ENCODE measurements around the gene PRTN3.

PRTN3 gene

GRCh38 chr19:873084-873483 lies 32.3 kb downstream of the PRTN3 start:
- H3K4ac ChIP-seq (ENCODE audit: low read length) = no peak overlapping the region
- H3K18ac ChIP-seq (ENCODE audit: low read length) = no peak overlapping the region
- no peaks in the 10 kb centered on the region for H3K27me3 ChIP-seq (ENCODE audit: control insufficient read depth in 3 of 3, insufficient read depth in 3 of 3, low read depth in 1 of 3, low read length in 3 of 3)
- no CpG with 5 or more reads among the region's 13 CpGs for WGBS, 2 donors (ENCODE audit: extremely low coverage in 2 of 2, insufficient read length in 2 of 2, insufficient replicate concordance in 1 of 2)
- H3K4me2 ChIP-seq (ENCODE audit: insufficient read depth, low read length, poor library complexity, severe bottlenecking) = no peak overlapping the region
- H3K4me3 ChIP-seq (ENCODE audit: low read length in 2 of 2) = no peak overlapping the region
- H3K23ac ChIP-seq (ENCODE audit: low read depth, low read length, poor library complexity) = no peak overlapping the region
- H2BK120ac ChIP-seq (ENCODE audit: low read depth, low read length) = no peak overlapping the region
- H2AK5ac ChIP-seq (ENCODE audit: low read depth, low read length) = no peak overlapping the region
- H3K27ac ChIP-seq (replicated peaks; ENCODE audit: low read length) = no peak overlapping the region
- no peak overlapping the region for H4K91ac ChIP-seq (ENCODE audit: low read depth, low read length, poor library complexity)
- no peak overlapping the region for H2BK12ac ChIP-seq (ENCODE audit: low read length)
- H3K14ac ChIP-seq (ENCODE audit: low read length) = no peak overlapping the region
- no peaks in the 10 kb centered on the region for H3K4me1 ChIP-seq (ENCODE audit: control insufficient read depth in 2 of 2, insufficient read depth in 1 of 2, low read depth in 1 of 2, low read length in 2 of 2)
- peaks cover 9% of the 10 kb centered on the region for H3K79me1 ChIP-seq (ENCODE audit: low read depth, low read length)
- no peaks in the 10 kb centered on the region for H3K9me3 ChIP-seq (replicated peaks in 1 of 2; ENCODE audit: control insufficient read depth in 2 of 2, insufficient read depth in 1 of 2, low read depth in 1 of 2, low read length in 2 of 2)
- no peak overlapping the region for H2AFZ ChIP-seq (ENCODE audit: low read length)
- no peak overlapping the region for H4K8ac ChIP-seq (ENCODE audit: low read depth, low read length)
- H3K36me3 ChIP-seq (replicated peaks in 1 of 2; ENCODE audit: control insufficient read depth in 2 of 2, insufficient read depth in 2 of 2, low read length in 2 of 2) = peaks cover 45 to 73% of the 10 kb centered on the region in 2 donors
- H2BK15ac ChIP-seq (ENCODE audit: low read length) = no peak overlapping the region
- no peak overlapping the region for H2BK5ac ChIP-seq (ENCODE audit: low read length)
- no peak for DNase-seq (ENCODE audit: low spot score)
- no peak overlapping the region for H3K9ac ChIP-seq (ENCODE audit: low read depth, low read length, poor library complexity)

GRCh38 chr19:873561-874041 lies 32.8 kb downstream of the PRTN3 start:
- H3K23ac ChIP-seq (ENCODE audit: low read depth, low read length, poor library complexity) = peak overlapping the region; percentile 43
- no peaks in the 10 kb centered on the region for H3K27me3 ChIP-seq (ENCODE audit: control insufficient read depth in 3 of 3, insufficient read depth in 3 of 3, low read depth in 1 of 3, low read length in 3 of 3)
- H3K4me2 ChIP-seq (ENCODE audit: insufficient read depth, low read length, poor library complexity, severe bottlenecking) = no peak overlapping the region
- no peaks in the 10 kb centered on the region for H3K4me1 ChIP-seq (ENCODE audit: control insufficient read depth in 2 of 2, insufficient read depth in 1 of 2, low read depth in 1 of 2, low read length in 2 of 2)
- no peak overlapping the region for H3K14ac ChIP-seq (ENCODE audit: low read length)
- no peak overlapping the region for H4K8ac ChIP-seq (ENCODE audit: low read depth, low read length)
- no peak overlapping the region for H3K4ac ChIP-seq (ENCODE audit: low read length)
- H3K27ac ChIP-seq (replicated peaks; ENCODE audit: low read length) = no peak overlapping the region
- no peak overlapping the region for H4K91ac ChIP-seq (ENCODE audit: low read depth, low read length, poor library complexity)
- H2AFZ ChIP-seq (ENCODE audit: low read length) = no peak overlapping the region
- DNase-seq (ENCODE audit: low spot score) = no peak
- no peak overlapping the region for H3K9ac ChIP-seq (ENCODE audit: low read depth, low read length, poor library complexity)
- peaks cover 7% of the 10 kb centered on the region for H3K79me1 ChIP-seq (ENCODE audit: low read depth, low read length)
- no peak overlapping the region for H2BK120ac ChIP-seq (ENCODE audit: low read depth, low read length)
- peak overlapping the region; percentile 28 for H2AK5ac ChIP-seq (ENCODE audit: low read depth, low read length)
- WGBS, 2 donors (ENCODE audit: extremely low coverage in 2 of 2, insufficient read length in 2 of 2, insufficient replicate concordance in 1 of 2) = no CpG with 5 or more reads among the region's 22 CpGs
- H3K18ac ChIP-seq (ENCODE audit: low read length) = peak overlapping the region; percentile 48
- H2BK5ac ChIP-seq (ENCODE audit: low read length) = no peak overlapping the region
- no peak overlapping the region for H2BK12ac ChIP-seq (ENCODE audit: low read length)
- no peak overlapping the region for H3K4me3 ChIP-seq (ENCODE audit: low read length in 2 of 2)
- H3K36me3 ChIP-seq (replicated peaks in 1 of 2; ENCODE audit: control insufficient read depth in 2 of 2, insufficient read depth in 2 of 2, low read length in 2 of 2) = peaks cover 40 to 68% of the 10 kb centered on the region in 2 donors
- no peak overlapping the region for H2BK15ac ChIP-seq (ENCODE audit: low read length)
- H3K9me3 ChIP-seq (replicated peaks in 1 of 2; ENCODE audit: control insufficient read depth in 2 of 2, insufficient read depth in 1 of 2, low read depth in 1 of 2, low read length in 2 of 2) = no peaks in the 10 kb centered on the region

DNA sequence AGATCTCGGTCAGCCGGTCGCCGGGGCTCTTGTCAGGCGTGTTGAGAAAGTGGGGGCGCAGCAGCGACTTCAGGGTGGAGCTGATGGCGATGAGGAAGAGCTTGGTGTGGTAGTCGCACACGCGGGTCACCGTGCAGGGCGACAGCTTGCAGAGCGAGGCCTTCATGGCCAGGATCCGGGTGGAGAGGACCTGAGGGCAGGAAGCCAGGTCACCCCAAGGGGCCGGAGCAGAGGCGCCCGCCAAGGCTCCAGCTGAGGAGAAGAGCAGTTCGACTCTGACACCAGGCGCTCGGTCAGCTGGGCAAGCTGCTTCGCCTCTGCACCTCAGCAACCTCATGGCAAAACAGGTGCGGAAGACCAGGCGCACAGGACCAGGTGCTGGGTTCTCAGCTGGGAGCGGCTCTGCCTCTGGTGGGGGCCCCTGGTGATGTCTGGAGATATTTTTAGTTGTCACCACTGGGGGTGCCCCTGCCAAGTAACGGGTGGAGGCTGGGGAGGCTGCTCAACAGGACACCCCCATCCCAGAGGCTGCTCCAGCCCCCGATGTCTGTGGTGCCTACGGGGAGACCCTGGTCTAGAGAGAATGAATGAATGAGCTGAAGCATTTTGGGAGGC lies 34.6 kb downstream of the PRTN3 start:
- no peak overlapping the region for H3K23ac ChIP-seq (ENCODE audit: low read depth, low read length, poor library complexity)
- no peak overlapping the region for H2BK12ac ChIP-seq (ENCODE audit: low read length)
- peaks cover 12% of the 10 kb centered on the region for H3K79me1 ChIP-seq (ENCODE audit: low read depth, low read length)
- no peak overlapping the region for H2AFZ ChIP-seq (ENCODE audit: low read length)
- peaks cover 35 to 63% of the 10 kb centered on the region in 2 donors for H3K36me3 ChIP-seq (replicated peaks in 1 of 2; ENCODE audit: control insufficient read depth in 2 of 2, insufficient read depth in 2 of 2, low read length in 2 of 2)
- WGBS, 2 donors (ENCODE audit: extremely low coverage in 2 of 2, insufficient read length in 2 of 2, insufficient replicate concordance in 1 of 2) = no CpG with 5 or more reads among the region's 28 CpGs
- H3K18ac ChIP-seq (ENCODE audit: low read length) = no peak overlapping the region
- H3K14ac ChIP-seq (ENCODE audit: low read length) = no peak overlapping the region
- no peak overlapping the region for H3K4ac ChIP-seq (ENCODE audit: low read length)
- no peak overlapping the region for H2AK5ac ChIP-seq (ENCODE audit: low read depth, low read length)
- H3K27ac ChIP-seq (replicated peaks; ENCODE audit: low read length) = no peak overlapping the region
- no peak overlapping the region for H3K4me3 ChIP-seq (ENCODE audit: low read length in 2 of 2)
- no peak for DNase-seq (ENCODE audit: low spot score)
- peak overlapping the region; percentile 66 for H2BK5ac ChIP-seq (ENCODE audit: low read length)
- H2BK120ac ChIP-seq (ENCODE audit: low read depth, low read length) = no peak overlapping the region
- H3K4me2 ChIP-seq (ENCODE audit: insufficient read depth, low read length, poor library complexity, severe bottlenecking) = no peak overlapping the region
- no peak overlapping the region for H4K8ac ChIP-seq (ENCODE audit: low read depth, low read length)
- H3K4me1 ChIP-seq (ENCODE audit: control insufficient read depth in 2 of 2, insufficient read depth in 1 of 2, low read depth in 1 of 2, low read length in 2 of 2) = no peaks in the 10 kb centered on the region
- H3K9ac ChIP-seq (ENCODE audit: low read depth, low read length, poor library complexity) = no peak overlapping the region
- no peak overlapping the region for H4K91ac ChIP-seq (ENCODE audit: low read depth, low read length, poor library complexity)
- no peaks in the 10 kb centered on the region for H3K9me3 ChIP-seq (replicated peaks in 1 of 2; ENCODE audit: control insufficient read depth in 2 of 2, insufficient read depth in 1 of 2, low read depth in 1 of 2, low read length in 2 of 2)
- no peak overlapping the region for H2BK15ac ChIP-seq (ENCODE audit: low read length)
- no peaks in the 10 kb centered on the region for H3K27me3 ChIP-seq (ENCODE audit: control insufficient read depth in 3 of 3, insufficient read depth in 3 of 3, low read depth in 1 of 3, low read length in 3 of 3)

GRCh38 chr19:876089-876488 lies 35.3 kb downstream of the PRTN3 start:
- no peak overlapping the region for H3K4me2 ChIP-seq (ENCODE audit: insufficient read depth, low read length, poor library complexity, severe bottlenecking)
- WGBS, 2 donors (ENCODE audit: extremely low coverage in 2 of 2, insufficient read length in 2 of 2, insufficient replicate concordance in 1 of 2) = no CpG with 5 or more reads among the region's 18 CpGs

More at GRCh38 chr19:876089-876488, 35.3 kb downstream of the PRTN3 start:
- Histone ChIP-seq H3K18ac (ENCODE audit: low read length) (no peak overlapping the region), H3K4me1 (ENCODE audit: control insufficient read depth in 2 of 2, insufficient read depth in 1 of 2, low read depth in 1 of 2, low read length in 2 of 2) (no peaks in the 10 kb centered on the region), H2BK120ac (ENCODE audit: low read depth, low read length) (no peak overlapping the region), H3K36me3 (replicated peaks in 1 of 2; ENCODE audit: control insufficient read depth in 2 of 2, insufficient read depth in 2 of 2, low read length in 2 of 2) (peaks cover 35 to 61% of the 10 kb centered on the region in 2 donors), H2BK5ac (ENCODE audit: low read length) (peak overlapping the region; percentile 19), H4K91ac (ENCODE audit: low read depth, low read length, poor library complexity) (no peak overlapping the region), H3K14ac (ENCODE audit: low read length) (no peak overlapping the region), H3K27ac (replicated peaks; ENCODE audit: low read length) (no peak overlapping the region), H3K4me3 (ENCODE audit: low read length in 2 of 2) (no peak overlapping the region), H2BK15ac (ENCODE audit: low read length) (no peak overlapping the region), H3K9me3 (replicated peaks in 1 of 2; ENCODE audit: control insufficient read depth in 2 of 2, insufficient read depth in 1 of 2, low read depth in 1 of 2, low read length in 2 of 2) (no peaks in the 10 kb centered on the region), H4K8ac (ENCODE audit: low read depth, low read length) (no peak overlapping the region), H2BK12ac (ENCODE audit: low read length) (no peak overlapping the region), H3K4ac (ENCODE audit: low read length) (no peak overlapping the region), H2AK5ac (ENCODE audit: low read depth, low read length) (no peak overlapping the region), H3K23ac (ENCODE audit: low read depth, low read length, poor library complexity) (no peak overlapping the region), H3K79me1 (ENCODE audit: low read depth, low read length) (peaks cover 12% of the 10 kb centered on the region), H3K27me3 (ENCODE audit: control insufficient read depth in 3 of 3, insufficient read depth in 3 of 3, low read depth in 1 of 3, low read length in 3 of 3) (no peaks in the 10 kb centered on the region), H2AFZ (ENCODE audit: low read length) (no peak overlapping the region), H3K9ac (ENCODE audit: low read depth, low read length, poor library complexity) (no peak overlapping the region)
- no peak for DNase-seq (ENCODE audit: low spot score)

Measured in neuronal stem cell (in vitro differentiated cells).